GM18520 (cell line): Measurements from ENCODE around the gene ARHGAP30.
"Not testable (repeated sequence)": the region's sequence is repeated elsewhere in the genome, so short reads cannot be mapped to it uniquely, and the experiment has no call there.

Experiments used
- ATAC-seq: cut with Tn5 transposase; IDR thresholded peaks from one replicate; pipeline ENCODE4 v1.9.1; 2021; ENCODE audit not compliant: unreplicated experiment

Gene ARHGAP30

GRCh38 chr1:161073474-161074121, 3.9 kb upstream of the ARHGAP30 start:
- ATAC-seq, result no peak

GRCh38 chr1:161072751-161073449, 3.2 kb upstream of the ARHGAP30 start:
- no peak for ATAC-seq

- no peak for ATAC-seq
Observed at GRCh38 chr1:161071886-161072371, 2.2 kb upstream of the ARHGAP30 start.

- no peak for ATAC-seq
Observed at GRCh38 chr1:161070761-161071160, 1.1 kb upstream of the ARHGAP30 start.

GRCh38 chr1:161069241-161069640, 450 bp downstream of the ARHGAP30 start:
- no peak for ATAC-seq

- peak; percentile 29 for ATAC-seq
Observed at GRCh38 chr1:161068306-161069234, 1.1 kb downstream of the ARHGAP30 start.

- ATAC-seq, result no peak
Observed at GRCh38 chr1:161066694-161067093, 3.0 kb downstream of the ARHGAP30 start.

- ATAC-seq, result not testable (repeated sequence)
Observed at GRCh38 chr1:161065681-161066080, 4.0 kb downstream of the ARHGAP30 start.

- not testable (repeated sequence) for ATAC-seq
Observed at GRCh38 chr1:161063936-161064335, 5.8 kb downstream of the ARHGAP30 start.

- no peak for ATAC-seq
Observed at GRCh38 chr1:161061419-161061818, 8.3 kb downstream of the ARHGAP30 start.

GRCh38 chr1:161059293-161059692, 10.4 kb downstream of the ARHGAP30 start:
- no peak for ATAC-seq

GRCh38 chr1:161054805-161055204, 14.9 kb downstream of the ARHGAP30 start:
- ATAC-seq, result no peak

- no peak for ATAC-seq
Observed at GRCh38 chr1:161054232-161054631, 15.5 kb downstream of the ARHGAP30 start.

GRCh38 chr1:161052899-161053298, 16.8 kb downstream of the ARHGAP30 start:
- no peak for ATAC-seq

- no peak for ATAC-seq
Observed at GRCh38 chr1:161051219-161051618, 18.5 kb downstream of the ARHGAP30 start.

- ATAC-seq, result no peak
Observed at GRCh38 chr1:161048949-161049722, 20.6 kb downstream of the ARHGAP30 start.

GRCh38 chr1:161047436-161048420, 22.0 kb downstream of the ARHGAP30 start:
- no peak for ATAC-seq

- peak; percentile 26 for ATAC-seq
Observed at GRCh38 chr1:161046605-161047228, 23.0 kb downstream of the ARHGAP30 start.
